ENCODE data around the gene AMELX. TPM values are rescaled to one million over a fixed set of nuclear protein-coding genes. Genes with fewer than 3 reads are reported as not detected.

Gene AMELX
- total RNA-seq, 2 experiments from 2014 or later, result not detected

DNA sequence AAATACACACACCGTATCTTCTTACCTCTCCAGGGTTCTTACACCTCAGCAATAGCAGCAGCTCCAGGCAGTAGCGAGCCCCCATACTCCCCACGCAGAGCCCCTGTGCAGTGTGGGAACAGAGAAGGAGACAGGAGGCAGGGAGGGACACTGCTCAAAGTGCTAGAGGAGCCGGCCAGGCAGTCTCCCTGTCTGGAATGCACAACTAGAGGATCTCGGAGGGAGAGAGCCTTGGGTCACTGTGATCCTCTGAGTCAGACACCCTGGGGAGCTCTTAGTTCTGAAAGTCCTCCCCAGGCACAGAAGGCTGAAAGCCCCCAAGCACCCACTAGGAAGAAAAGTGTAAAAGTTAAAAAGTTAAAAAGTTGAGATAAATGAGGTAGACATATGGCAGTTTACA lies 16.0 kb downstream of the AMELX start:
- TF ChIP-seq EZH2phosphoT487 (IDR thresholded peaks at IDR 0.05; ENCODE audit: borderline replicate concordance, low read depth, low read length), result no peak
- TF ChIP-seq, protein P1, sequence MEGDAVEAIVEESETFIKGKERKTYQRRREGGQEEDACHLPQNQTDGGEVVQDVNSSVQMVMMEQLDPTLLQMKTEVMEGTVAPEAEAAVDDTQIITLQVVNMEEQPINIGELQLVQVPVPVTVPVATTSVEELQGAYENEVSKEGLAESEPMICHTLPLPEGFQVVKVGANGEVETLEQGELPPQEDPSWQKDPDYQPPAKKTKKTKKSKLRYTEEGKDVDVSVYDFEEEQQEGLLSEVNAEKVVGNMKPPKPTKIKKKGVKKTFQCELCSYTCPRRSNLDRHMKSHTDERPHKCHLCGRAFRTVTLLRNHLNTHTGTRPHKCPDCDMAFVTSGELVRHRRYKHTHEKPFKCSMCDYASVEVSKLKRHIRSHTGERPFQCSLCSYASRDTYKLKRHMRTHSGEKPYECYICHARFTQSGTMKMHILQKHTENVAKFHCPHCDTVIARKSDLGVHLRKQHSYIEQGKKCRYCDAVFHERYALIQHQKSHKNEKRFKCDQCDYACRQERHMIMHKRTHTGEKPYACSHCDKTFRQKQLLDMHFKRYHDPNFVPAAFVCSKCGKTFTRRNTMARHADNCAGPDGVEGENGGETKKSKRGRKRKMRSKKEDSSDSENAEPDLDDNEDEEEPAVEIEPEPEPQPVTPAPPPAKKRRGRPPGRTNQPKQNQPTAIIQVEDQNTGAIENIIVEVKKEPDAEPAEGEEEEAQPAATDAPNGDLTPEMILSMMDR (conservative IDR thresholded peaks at IDR 0.05; ENCODE audit: low read length), result no peak
- Histone ChIP-seq H3K4me3 (ENCODE audit: low read depth, low read length, poor library complexity, severe bottlenecking) (no peak overlapping the region), H3K4me1 (ENCODE audit: insufficient read depth, low read length, poor library complexity, severe bottlenecking) (no peaks in the 10 kb centered on the region), H3K9me3 (ENCODE audit: low read length) (no peaks in the 10 kb centered on the region), H4K20me1 (ENCODE audit: insufficient read depth, low read length) (no peaks in the 10 kb centered on the region), H3K36me3 (ENCODE audit: insufficient read depth, low read length) (no peaks in the 10 kb centered on the region), H3K27ac (ENCODE audit: low read depth, low read length, poor library complexity, severe bottlenecking) (no peak overlapping the region), H3K9me2 (ENCODE audit: insufficient read depth, low read length) (no peaks in the 10 kb centered on the region), H3K79me2 (ENCODE audit: insufficient read depth, low read depth, low read length) (no peaks in the 10 kb centered on the region), H3K4me2 (ENCODE audit: low read length) (no peak overlapping the region), H2AFZ (ENCODE audit: low read length) (no peak overlapping the region)
- CTCF ChIA-PET (ENCODE audit: unreplicated experiment), result no interaction called here
- no TSS peak for BruUV-seq (replicated peaks)
- intact Hi-C loops (cut with micrococcal nuclease; ENCODE audit: unreplicated experiment), result no loop called here
- POLR2A ChIA-PET, result no interaction called here
- no peak for DNase-seq (ENCODE audit: low spot score)

DNA sequence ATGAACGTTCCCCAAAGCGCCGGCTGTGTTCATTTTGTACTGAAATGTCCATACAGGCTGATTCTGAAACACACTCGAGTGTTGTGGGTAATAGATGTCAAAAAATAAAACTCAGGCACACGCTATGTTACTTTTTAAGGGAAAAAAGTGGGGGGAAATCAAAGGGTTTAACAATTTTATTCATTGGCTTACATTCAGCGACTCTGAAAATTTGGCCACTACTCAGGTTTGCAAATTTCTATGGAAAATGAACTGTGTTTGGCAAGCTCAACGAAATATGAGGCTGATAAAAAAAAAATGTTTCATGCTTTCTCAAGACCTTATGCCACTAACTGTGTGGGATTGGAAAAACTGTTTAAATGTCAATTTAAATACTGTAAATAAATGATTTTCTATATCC lies 18.5 kb downstream of the AMELX start:
- intact Hi-C loops (cut with micrococcal nuclease; ENCODE audit: unreplicated experiment), result no loop called here
- Histone ChIP-seq H3K9me3 (ENCODE audit: low read length) (no peaks in the 10 kb centered on the region), H2AFZ (ENCODE audit: low read length) (no peak overlapping the region), H3K4me3 (ENCODE audit: low read depth, low read length, poor library complexity, severe bottlenecking) (no peak overlapping the region), H4K20me1 (ENCODE audit: insufficient read depth, low read length) (no peaks in the 10 kb centered on the region), H3K4me1 (ENCODE audit: insufficient read depth, low read length, poor library complexity, severe bottlenecking) (no peaks in the 10 kb centered on the region), H3K9me2 (ENCODE audit: insufficient read depth, low read length) (no peaks in the 10 kb centered on the region), H3K79me2 (ENCODE audit: insufficient read depth, low read depth, low read length) (no peaks in the 10 kb centered on the region), H3K36me3 (ENCODE audit: insufficient read depth, low read length) (no peaks in the 10 kb centered on the region), H3K27ac (ENCODE audit: low read depth, low read length, poor library complexity, severe bottlenecking) (no peak overlapping the region), H3K4me2 (ENCODE audit: low read length) (no peak overlapping the region)
- ChIA-PET CTCF (ENCODE audit: unreplicated experiment) (no interaction called here), POLR2A (no interaction called here)
- no TSS peak for BruUV-seq (replicated peaks)
- no peak for TF ChIP-seq EZH2phosphoT487 (IDR thresholded peaks at IDR 0.05; ENCODE audit: borderline replicate concordance, low read depth, low read length)
- TF ChIP-seq, protein P1 (conservative IDR thresholded peaks at IDR 0.05; ENCODE audit: low read length), result no peak
- no peak for DNase-seq (ENCODE audit: low spot score)

DNA sequence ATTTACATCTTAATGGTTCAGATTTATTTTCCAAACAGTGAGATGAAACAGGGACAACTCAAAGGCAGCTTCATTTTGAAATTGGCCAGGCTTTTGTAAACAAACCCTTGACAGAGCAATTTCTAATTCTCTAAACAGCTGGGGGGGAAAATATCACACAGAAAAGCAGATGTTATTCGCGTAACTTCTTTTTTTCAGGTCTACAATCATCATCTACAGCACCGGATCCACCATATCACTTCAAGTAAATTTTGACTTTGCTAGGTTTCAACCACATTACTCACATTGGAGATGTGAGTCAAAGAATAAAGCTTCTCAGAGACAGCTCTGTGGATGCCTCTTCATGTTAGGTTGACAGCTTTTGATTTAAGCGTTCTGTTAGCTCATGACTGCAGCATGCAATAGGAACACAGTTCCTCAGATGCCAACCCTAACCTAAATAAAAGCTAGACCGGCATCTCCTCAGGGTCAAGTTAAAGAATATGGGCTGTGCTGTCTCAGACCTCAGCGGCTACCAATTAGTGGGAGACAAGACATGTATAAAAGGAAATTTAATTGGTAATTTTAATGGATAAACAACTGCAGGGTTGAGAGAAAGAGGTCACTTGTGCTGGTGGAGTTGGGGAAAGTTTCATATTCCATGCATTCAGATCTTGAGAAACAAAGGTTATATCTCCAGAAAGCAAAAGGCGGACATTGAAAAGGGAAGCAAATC lies 26.8 kb downstream of the AMELX start:
- Histone ChIP-seq H3K9me3 (ENCODE audit: low read length) (no peaks in the 10 kb centered on the region), H3K4me2 (ENCODE audit: low read length) (no peak overlapping the region), H3K4me1 (ENCODE audit: insufficient read depth, low read length, poor library complexity, severe bottlenecking) (no peaks in the 10 kb centered on the region), H3K27ac (ENCODE audit: low read depth, low read length, poor library complexity, severe bottlenecking) (no peak overlapping the region), H3K4me3 (ENCODE audit: low read depth, low read length, poor library complexity, severe bottlenecking) (no peak overlapping the region), H2AFZ (ENCODE audit: low read length) (peak overlapping the region; percentile 17; the same call in 1 of the 2 replicates), H3K36me3 (ENCODE audit: insufficient read depth, low read length) (no peaks in the 10 kb centered on the region; the same call in 1 of the 2 replicates), H4K20me1 (ENCODE audit: insufficient read depth, low read length) (no peaks in the 10 kb centered on the region), H3K9me2 (ENCODE audit: insufficient read depth, low read length) (no peaks in the 10 kb centered on the region), H3K79me2 (ENCODE audit: insufficient read depth, low read depth, low read length) (no peaks in the 10 kb centered on the region)
- CTCF ChIA-PET (ENCODE audit: unreplicated experiment), result no interaction called here
- TF ChIP-seq, protein P1 (conservative IDR thresholded peaks at IDR 0.05; ENCODE audit: low read length), result no peak
- no peak for TF ChIP-seq EZH2phosphoT487 (IDR thresholded peaks at IDR 0.05; ENCODE audit: borderline replicate concordance, low read depth, low read length)
- BruUV-seq (replicated peaks), result no TSS peak
- DNase-seq (ENCODE audit: low spot score), result no peak
- intact Hi-C loops (cut with micrococcal nuclease; ENCODE audit: unreplicated experiment), result no loop called here
- POLR2A ChIA-PET, result interaction anchor here (0.6 to 0.7 kb wide), 2 partner anchors 20 to 784 kb away, joined by 3 read pairs; no protein-coding TSS in a partner anchor
